Stimulated activated CD8-positive, alpha-beta memory T cell treated with anti-CD3 and anti-CD28 coated beads, Interleukin-4, amount 100 ng/mL, for 4 hours (primary cell): ENCODE measurements around the gene PTPN4.

Source experiments
- DNase-seq, 2 donors: peaks; one replicate each; pipeline ENCODE4 v3.0.0-alpha.2; 2020; ENCODE audit warnings: low read depth in 2 of 2, low spot score in 1 of 2

Gene PTPN4

GRCh38 chr2:119731983-119732382 lies 27.7 kb upstream of the PTPN4 start:
- no peak for DNase-seq

GRCh38 chr2:119732601-119733164 lies 27.0 kb upstream of the PTPN4 start:
- no peak for DNase-seq

GRCh38 chr2:119734047-119734446 lies 25.7 kb upstream of the PTPN4 start:
- no peak for DNase-seq

GRCh38 chr2:119735565-119735964 lies 24.2 kb upstream of the PTPN4 start:
- no peak for DNase-seq

GRCh38 chr2:119736021-119736420 lies 23.7 kb upstream of the PTPN4 start:
- no peak for DNase-seq

- DNase-seq: no peak
These were observed 20.0 kb upstream of the PTPN4 start for GRCh38 chr2:119739580-119740255.

- no peak for DNase-seq
These were observed 18.7 kb upstream of the PTPN4 start for GRCh38 chr2:119741001-119741400.

- no peak for DNase-seq
These were observed 17.9 kb upstream of the PTPN4 start for GRCh38 chr2:119741868-119742267.

GRCh38 chr2:119744335-119744939 lies 15.3 kb upstream of the PTPN4 start:
- DNase-seq: no peak

- DNase-seq: no peak
These were observed 14.2 kb upstream of the PTPN4 start for GRCh38 chr2:119745566-119745965.

GRCh38 chr2:119746836-119747686 lies 12.7 kb upstream of the PTPN4 start:
- no peak for DNase-seq

- DNase-seq: no peak
These were observed 11.6 kb upstream of the PTPN4 start for GRCh38 chr2:119748135-119748534.

GRCh38 chr2:119749477-119750012 lies 10.2 kb upstream of the PTPN4 start:
- no peak for DNase-seq

GRCh38 chr2:119751706-119752105 lies 8.0 kb upstream of the PTPN4 start:
- no peak for DNase-seq

- no peak for DNase-seq
These were observed 6.4 kb upstream of the PTPN4 start for GRCh38 chr2:119753041-119753929.

- DNase-seq: no peak
These were observed 5.8 kb upstream of the PTPN4 start for GRCh38 chr2:119753930-119754321.

GRCh38 chr2:119755906-119756305 lies 3.8 kb upstream of the PTPN4 start:
- DNase-seq: no peak

- DNase-seq: no peak
These were observed 2.9 kb upstream of the PTPN4 start for GRCh38 chr2:119756837-119757236.

- no peak for DNase-seq
These were observed 756 bp upstream of the PTPN4 start for GRCh38 chr2:119758881-119759450.

GRCh38 chr2:119760237-119760955 lies 674 bp downstream of the PTPN4 start:
- no peak for DNase-seq
